CD4-positive, alpha-beta T cell treated with Interferon alpha-2 for 1 hour (primary cell): Measurements from ENCODE around the gene FNDC3B.
A peak's percentile ranks its signal among the peaks of the same experiment; 100 is the strongest.

Experiments
- DNase-seq, 2 donors: peaks; one replicate each; pipeline ENCODE4 v3.0.0-alpha.2; 2020 to 2022

Gene FNDC3B

GRCh38 chr3:172296975-172297332 lies 257.6 kb downstream of the FNDC3B start:
- no peak for DNase-seq

- DNase-seq: no peak
Observed at GRCh38 chr3:172298247-172298646, 258.9 kb downstream of the FNDC3B start.

GRCh38 chr3:172300187-172300586 lies 260.8 kb downstream of the FNDC3B start:
- DNase-seq: no peak

- DNase-seq: no peak
Observed at GRCh38 chr3:172300862-172301261, 261.5 kb downstream of the FNDC3B start.

GRCh38 chr3:172302203-172302602 lies 262.8 kb downstream of the FNDC3B start:
- no peak for DNase-seq

- DNase-seq: no peak
Observed at GRCh38 chr3:172303181-172303580, 263.8 kb downstream of the FNDC3B start.

GRCh38 chr3:172303941-172304558 lies 264.7 kb downstream of the FNDC3B start:
- no peak for DNase-seq

GRCh38 chr3:172305552-172305951 lies 266.2 kb downstream of the FNDC3B start:
- DNase-seq: no peak

- no peak for DNase-seq
Observed at GRCh38 chr3:172305974-172306373, 266.6 kb downstream of the FNDC3B start.

- DNase-seq: no peak
Observed at GRCh38 chr3:172307141-172307560, 267.8 kb downstream of the FNDC3B start.

GRCh38 chr3:172309059-172309458 lies 269.7 kb downstream of the FNDC3B start:
- no peak for DNase-seq

- DNase-seq: no peak
Observed at GRCh38 chr3:172309741-172310427, 270.5 kb downstream of the FNDC3B start.

GRCh38 chr3:172310428-172310760 lies 271.0 kb downstream of the FNDC3B start:
- no peak for DNase-seq

- no peak for DNase-seq
Observed at GRCh38 chr3:172311217-172311616, 271.8 kb downstream of the FNDC3B start.

- DNase-seq: no peak
Observed at GRCh38 chr3:172312001-172312400, 272.6 kb downstream of the FNDC3B start.

- DNase-seq: no peak
Observed at GRCh38 chr3:172312711-172313110, 273.3 kb downstream of the FNDC3B start.

- DNase-seq: no peak
Observed at GRCh38 chr3:172313671-172314070, 274.3 kb downstream of the FNDC3B start.

- DNase-seq: no peak
Observed at GRCh38 chr3:172314591-172315160, 275.3 kb downstream of the FNDC3B start.

- no peak for DNase-seq
Observed at GRCh38 chr3:172315401-172316091, 276.2 kb downstream of the FNDC3B start.

- DNase-seq: no peak
Observed at GRCh38 chr3:172316758-172317157, 277.4 kb downstream of the FNDC3B start.

- no peak for DNase-seq
Observed at GRCh38 chr3:172317481-172317880, 278.1 kb downstream of the FNDC3B start.

- DNase-seq: peak in 1 of 2 donors; percentile 4
Observed at GRCh38 chr3:172317984-172318383, 278.6 kb downstream of the FNDC3B start.

- DNase-seq: no peak
Observed at GRCh38 chr3:172319595-172319994, 280.2 kb downstream of the FNDC3B start.

GRCh38 chr3:172320468-172320867 lies 281.1 kb downstream of the FNDC3B start:
- no peak for DNase-seq
